HG02642 (cell line): ENCODE data around the gene ZNF14.
"Not testable (repeated sequence)": the region's sequence is repeated elsewhere in the genome, so short reads cannot be mapped to it uniquely, and the experiment has no call there.

Experiments used
- ATAC-seq: cut with Tn5 transposase; IDR thresholded peaks from one replicate; pipeline ENCODE4 v1.9.1; 2021; ENCODE audit warnings: mild to moderate bottlenecking; ENCODE audit not compliant: unreplicated experiment, poor library complexity

Gene ZNF14

GRCh38 chr19:19747357-19748220 is 14.7 kb upstream of the ZNF14 start:
- ATAC-seq: no peak

- ATAC-seq: no peak
These were observed 13.6 kb upstream of the ZNF14 start for GRCh38 chr19:19746286-19747213.

- ATAC-seq: no peak
These were observed 12.8 kb upstream of the ZNF14 start for GRCh38 chr19:19745496-19746285.

GRCh38 chr19:19744641-19745040 is 11.7 kb upstream of the ZNF14 start:
- ATAC-seq: no peak

GRCh38 chr19:19743921-19744320 is 11.0 kb upstream of the ZNF14 start:
- not testable (repeated sequence) for ATAC-seq

- no peak for ATAC-seq
These were observed 10.3 kb upstream of the ZNF14 start for GRCh38 chr19:19743176-19743575.

GRCh38 chr19:19742773-19743172 is 9.9 kb upstream of the ZNF14 start:
- ATAC-seq: no peak

- ATAC-seq: no peak
These were observed 8.3 kb upstream of the ZNF14 start for GRCh38 chr19:19741184-19741583.

- no peak for ATAC-seq
These were observed 7.8 kb upstream of the ZNF14 start for GRCh38 chr19:19740755-19741154.

GRCh38 chr19:19738564-19738963 is 5.7 kb upstream of the ZNF14 start:
- ATAC-seq: no peak

- ATAC-seq: no peak
These were observed 4.8 kb upstream of the ZNF14 start for GRCh38 chr19:19737559-19738332.

GRCh38 chr19:19721896-19722295 is 11.0 kb downstream of the ZNF14 start:
- no peak for ATAC-seq

GRCh38 chr19:19719798-19720197 is 13.1 kb downstream of the ZNF14 start:
- ATAC-seq: no peak

GRCh38 chr19:19711934-19712828 is 20.7 kb downstream of the ZNF14 start:
- ATAC-seq: no peak

GRCh38 chr19:19711306-19711933 is 21.5 kb downstream of the ZNF14 start:
- no peak for ATAC-seq

GRCh38 chr19:19710506-19710905 is 22.4 kb downstream of the ZNF14 start:
- ATAC-seq: no peak

- no peak for ATAC-seq
These were observed 28.1 kb downstream of the ZNF14 start for GRCh38 chr19:19704836-19705235.

- ATAC-seq: not testable (repeated sequence)
These were observed 32.4 kb downstream of the ZNF14 start for GRCh38 chr19:19700493-19700892.
